Muscle layer of duodenum (tissue), 2 donors: Measurements from ENCODE around the gene MAPK9.
"Not testable (repeated sequence)": the region's sequence is repeated elsewhere in the genome, so short reads cannot be mapped to it uniquely, and the experiment has no call there.

Experiments used
- H3K27ac ChIP-seq: one replicate; pipeline ENCODE4 v1.7.0; 2013; ENCODE audit warnings: mild to moderate bottlenecking, low read length
- H3K27me3 ChIP-seq: one replicate; pipeline ENCODE4 v1.7.0; 2013; ENCODE audit warnings: low read depth, mild to moderate bottlenecking, control low read depth, low read length
- H3K36me3 ChIP-seq, 2 donors: one replicate each; pipeline ENCODE4 v1.7.0; 2013; ENCODE audit warnings: low read length in 2 of 2, control low read depth in 1 of 2, mild to moderate bottlenecking in 1 of 2; ENCODE audit not compliant: insufficient read depth in 2 of 2, control insufficient read depth in 1 of 2
- H3K4me1 ChIP-seq, 2 donors: one replicate each; pipeline ENCODE4 v1.7.0; 2013; ENCODE audit warnings: low read length in 2 of 2, mild to moderate bottlenecking in 2 of 2, control low read depth in 1 of 2, moderate library complexity in 1 of 2; ENCODE audit not compliant: insufficient read depth in 2 of 2, control insufficient read depth in 1 of 2
- H3K4me3 ChIP-seq, 2 donors: one replicate each; pipeline ENCODE4 v1.7.0; 2013; ENCODE audit warnings: low read length in 2 of 2, low read depth in 1 of 2, mild to moderate bottlenecking in 1 of 2
- H3K9me3 ChIP-seq, 2 donors: one replicate each; pipeline ENCODE4 v1.7.0; 2013; ENCODE audit warnings: low read length in 2 of 2, control low read depth in 1 of 2, mild to moderate bottlenecking in 1 of 2; ENCODE audit not compliant: control insufficient read depth in 1 of 2
- donor health status: healthy.

MAPK9 gene

DNA sequence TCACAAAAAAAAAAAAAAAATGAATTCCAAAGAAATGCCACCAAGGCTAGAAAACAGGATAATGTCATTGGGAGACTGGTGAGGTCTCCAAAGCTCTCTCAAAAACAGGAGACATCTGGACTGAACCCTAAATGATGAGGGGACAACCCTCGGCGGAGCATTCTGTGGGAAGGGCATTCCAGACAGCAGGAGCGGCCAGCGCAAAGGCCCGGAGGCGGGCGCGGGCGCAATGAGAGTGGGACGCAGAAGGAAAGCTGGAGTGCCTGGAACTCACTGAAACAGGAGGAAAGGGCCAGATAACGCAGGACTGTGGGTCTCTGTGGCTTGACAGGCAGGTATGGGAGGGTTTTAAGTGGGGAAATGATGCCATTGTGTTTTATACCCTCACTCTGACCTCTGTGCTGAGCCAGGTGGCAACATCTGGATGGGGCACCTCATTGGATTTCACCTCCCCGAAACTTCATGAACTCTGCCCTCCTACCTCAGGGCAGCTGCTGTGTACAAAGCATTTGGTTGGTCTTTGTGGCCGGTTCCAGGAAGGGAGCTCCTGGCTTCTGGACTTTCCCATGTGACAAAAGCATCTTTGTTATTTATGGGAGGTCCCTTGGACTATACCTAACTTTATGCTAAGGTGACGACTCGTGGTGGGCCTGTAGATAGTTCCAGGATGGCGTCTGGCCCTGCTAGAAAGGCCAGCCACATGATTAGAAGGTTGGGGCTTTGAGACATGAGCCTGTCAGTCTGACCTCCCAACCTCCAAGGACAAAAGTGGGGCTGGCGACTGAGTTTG lies 11.5 kb upstream of the MAPK9 start:
- H3K4me1 ChIP-seq, result no peaks in the 10 kb centered on the region
- peaks cover 0 to 3% of the 10 kb centered on the region in 2 donors for H3K36me3 ChIP-seq
- H3K9me3 ChIP-seq, result no peaks in the 10 kb centered on the region
- no peak overlapping the region for H3K4me3 ChIP-seq
- no peaks in the 10 kb centered on the region for H3K27me3 ChIP-seq
- no peak overlapping the region for H3K27ac ChIP-seq

DNA sequence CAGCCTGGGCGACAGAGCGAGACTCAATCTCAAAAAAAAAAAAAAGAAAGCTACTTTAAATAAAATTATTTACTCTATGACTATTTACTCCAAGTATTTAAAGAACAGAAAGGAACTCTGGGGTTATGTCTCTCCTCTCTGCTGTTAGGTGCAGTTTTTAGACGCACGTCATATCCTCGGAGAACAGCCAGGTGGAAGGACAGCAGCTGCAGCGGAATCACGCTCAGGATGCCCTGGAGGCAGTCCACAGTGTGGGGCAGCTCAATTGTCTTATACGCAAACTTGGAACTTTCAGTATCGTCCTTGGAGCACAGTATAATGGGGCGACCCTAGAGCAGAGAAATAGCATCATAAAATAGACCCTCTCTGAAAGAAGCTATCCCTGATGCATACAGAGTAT lies 10.4 kb upstream of the MAPK9 start:
- H3K36me3 ChIP-seq, result peaks cover 0 to under 1% of the 10 kb centered on the region in 2 donors
- no peaks in the 10 kb centered on the region for H3K4me1 ChIP-seq
- no peaks in the 10 kb centered on the region for H3K27me3 ChIP-seq
- no peak overlapping the region for H3K4me3 ChIP-seq
- no peaks in the 10 kb centered on the region for H3K9me3 ChIP-seq
- H3K27ac ChIP-seq, result no peak overlapping the region

DNA sequence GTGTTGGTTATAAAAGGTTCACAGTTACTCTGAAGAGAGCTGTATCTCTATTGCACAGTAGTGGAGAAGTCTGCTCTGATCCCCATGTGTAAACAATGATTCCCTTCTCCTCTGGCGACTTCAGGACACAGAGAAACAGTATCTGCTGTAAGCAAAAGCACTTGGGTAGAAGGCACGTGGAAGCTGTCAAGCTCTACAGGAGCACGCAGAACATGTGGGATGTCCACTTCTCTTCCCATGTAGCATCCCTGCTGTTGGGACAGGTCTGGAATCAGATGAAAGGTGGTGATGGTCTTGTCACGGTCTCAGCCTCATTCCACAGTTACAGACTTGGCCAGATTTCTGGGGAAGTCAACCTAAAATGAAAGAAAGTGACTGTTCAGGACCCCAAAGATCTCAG lies 9.4 kb upstream of the MAPK9 start:
- H3K4me3 ChIP-seq, result no peak overlapping the region
- no peak overlapping the region for H3K27ac ChIP-seq
- no peaks in the 10 kb centered on the region for H3K9me3 ChIP-seq
- H3K4me1 ChIP-seq, result no peaks in the 10 kb centered on the region
- H3K27me3 ChIP-seq, result no peaks in the 10 kb centered on the region
- H3K36me3 ChIP-seq, result no peaks in the 10 kb centered on the region

DNA sequence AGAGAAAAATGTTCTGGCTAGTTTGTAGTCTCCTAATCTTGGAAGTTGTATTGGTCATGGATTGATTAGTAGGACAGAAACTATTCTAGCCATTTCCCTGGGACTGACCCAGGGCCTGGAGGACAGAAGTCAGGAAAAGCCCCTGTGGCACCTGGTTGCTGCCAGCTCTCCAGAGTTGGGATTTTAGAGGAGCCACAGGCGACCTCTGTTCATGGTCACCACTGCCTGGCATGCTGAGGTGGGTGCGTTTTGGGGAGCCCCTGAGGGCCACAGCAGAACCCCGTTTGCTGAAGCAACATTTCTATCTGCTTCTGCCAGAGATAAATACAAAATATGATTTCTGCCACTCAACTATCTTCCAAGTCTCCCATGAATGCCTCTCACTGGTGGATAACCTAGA lies 7.6 kb upstream of the MAPK9 start:
- Histone ChIP-seq H3K4me1 (no peaks in the 10 kb centered on the region), H3K36me3 (no peaks in the 10 kb centered on the region), H3K27ac (no peak overlapping the region), H3K27me3 (no peaks in the 10 kb centered on the region), H3K4me3 (no peak overlapping the region), H3K9me3 (no peaks in the 10 kb centered on the region)

DNA sequence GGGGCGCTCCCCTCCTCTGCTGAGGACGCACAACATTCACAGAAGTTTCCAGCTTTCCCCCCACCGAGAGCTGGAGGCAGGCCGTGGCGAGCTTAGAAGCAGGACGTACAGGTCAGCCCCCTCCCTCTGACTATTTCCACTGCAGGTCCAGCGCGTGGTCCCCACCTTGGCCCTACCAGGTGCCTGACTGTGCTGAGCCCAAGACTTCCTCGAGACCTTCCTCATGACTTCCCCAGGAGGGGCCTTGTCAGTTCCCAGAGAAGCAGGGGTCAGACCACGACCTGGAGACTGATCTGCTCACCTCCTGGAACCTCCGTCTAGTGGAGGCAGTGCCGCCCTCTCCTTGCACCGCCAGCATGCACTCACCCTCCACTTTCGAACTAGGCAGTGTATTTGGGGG lies 7.1 kb upstream of the MAPK9 start:
- H3K27me3 ChIP-seq, H3K27ac ChIP-seq, H3K36me3 ChIP-seq, H3K9me3 ChIP-seq, H3K4me3 ChIP-seq, H3K4me1 ChIP-seq: not testable (repeated sequence)

DNA sequence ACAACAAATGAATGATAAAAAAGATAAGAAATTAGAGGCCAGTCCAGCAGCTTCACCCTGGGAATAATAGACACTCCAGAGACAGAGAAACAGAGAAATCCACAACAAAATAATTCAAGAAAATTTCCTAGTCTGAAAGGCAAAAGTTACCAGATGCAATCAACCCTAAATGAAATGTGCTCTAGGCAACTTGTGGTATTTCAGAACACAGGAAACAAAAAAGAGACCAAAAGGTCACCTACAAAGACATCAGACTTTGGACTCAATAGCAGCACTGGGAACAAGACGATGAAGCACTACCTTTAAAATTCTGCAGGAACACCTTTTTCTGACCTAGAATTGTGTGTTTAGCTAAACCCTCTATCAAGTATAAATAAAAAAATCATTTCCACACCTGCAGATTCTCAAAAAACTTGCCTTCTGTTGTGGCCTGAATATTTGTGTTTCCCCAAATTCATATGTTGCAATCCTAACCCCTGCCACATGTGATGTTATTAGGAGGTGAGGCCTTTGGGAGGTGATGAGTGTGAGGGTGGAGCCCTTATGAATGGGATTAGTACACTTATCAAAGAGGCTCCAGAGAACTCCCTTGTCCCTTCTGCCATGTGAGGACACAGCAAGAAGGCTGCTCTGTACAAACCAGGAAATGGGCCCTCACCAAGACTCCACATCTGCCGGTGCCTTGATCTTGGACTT lies 5.9 kb upstream of the MAPK9 start:
- no peaks in the 10 kb centered on the region for H3K36me3 ChIP-seq
- H3K4me1 ChIP-seq, result peaks cover 0 to 10% of the 10 kb centered on the region in 2 donors
- H3K27me3 ChIP-seq, result no peaks in the 10 kb centered on the region
- no peak overlapping the region for H3K4me3 ChIP-seq
- no peaks in the 10 kb centered on the region for H3K9me3 ChIP-seq
- no peak overlapping the region for H3K27ac ChIP-seq

DNA sequence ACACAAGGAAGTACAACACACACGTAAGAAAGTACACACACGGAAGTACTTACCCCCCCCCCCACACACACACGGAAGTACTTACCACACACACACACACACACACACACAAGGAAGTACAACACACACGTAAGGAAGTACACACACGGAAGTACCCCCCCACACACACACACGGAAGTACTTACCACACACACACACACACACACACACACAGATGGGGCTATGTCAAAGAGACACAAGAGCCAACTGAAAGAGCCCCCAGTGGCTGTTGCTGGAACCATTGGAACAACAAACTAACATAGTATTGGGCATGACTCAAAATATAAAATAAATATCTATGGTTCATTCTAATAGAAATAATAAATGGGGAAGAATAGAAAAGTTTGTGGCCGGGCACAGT lies 4.9 kb upstream of the MAPK9 start:
- Histone ChIP-seq H3K27me3 (no peaks in the 10 kb centered on the region), H3K4me1 (peaks cover 0 to 10% of the 10 kb centered on the region in 2 donors), H3K27ac (no peak overlapping the region), H3K4me3 (no peak overlapping the region), H3K9me3 (no peaks in the 10 kb centered on the region), H3K36me3 (no peaks in the 10 kb centered on the region)

DNA sequence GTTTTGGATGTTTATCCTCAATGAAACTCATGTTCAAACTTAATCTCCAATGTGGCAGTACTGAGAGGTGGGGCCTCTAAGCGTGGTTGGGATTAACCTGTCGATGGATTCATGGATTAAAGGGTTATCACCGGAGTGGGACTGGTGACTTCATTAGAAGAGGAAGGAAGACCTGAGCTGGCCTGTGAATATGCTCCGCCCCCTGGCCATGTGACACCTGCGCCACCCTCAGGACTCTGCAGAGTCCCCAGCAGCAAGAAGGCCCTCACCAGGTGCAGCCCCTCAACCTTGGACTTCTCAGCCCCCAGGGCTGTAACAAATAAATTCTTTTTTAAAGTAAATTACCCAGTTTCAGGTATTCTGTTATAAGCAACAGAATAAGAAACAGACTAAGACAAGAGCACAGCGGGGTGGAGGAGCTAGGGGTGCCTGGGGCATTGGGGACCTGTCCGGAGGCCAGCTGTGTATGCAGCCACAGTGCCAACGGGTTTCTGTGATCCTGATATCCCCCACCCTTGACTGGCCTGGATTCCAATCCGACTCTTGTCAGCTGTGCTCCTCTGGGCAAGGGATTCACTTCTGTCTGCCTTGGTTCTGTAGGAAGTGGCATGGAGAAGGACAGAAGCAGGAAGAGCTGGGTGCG lies 3.2 kb upstream of the MAPK9 start:
- Histone ChIP-seq H3K27ac (no peak overlapping the region), H3K9me3 (no peaks in the 10 kb centered on the region), H3K27me3 (no peaks in the 10 kb centered on the region), H3K36me3 (no peaks in the 10 kb centered on the region), H3K4me1 (peaks cover 6 to 20% of the 10 kb centered on the region in 2 donors), H3K4me3 (no peak overlapping the region)

DNA sequence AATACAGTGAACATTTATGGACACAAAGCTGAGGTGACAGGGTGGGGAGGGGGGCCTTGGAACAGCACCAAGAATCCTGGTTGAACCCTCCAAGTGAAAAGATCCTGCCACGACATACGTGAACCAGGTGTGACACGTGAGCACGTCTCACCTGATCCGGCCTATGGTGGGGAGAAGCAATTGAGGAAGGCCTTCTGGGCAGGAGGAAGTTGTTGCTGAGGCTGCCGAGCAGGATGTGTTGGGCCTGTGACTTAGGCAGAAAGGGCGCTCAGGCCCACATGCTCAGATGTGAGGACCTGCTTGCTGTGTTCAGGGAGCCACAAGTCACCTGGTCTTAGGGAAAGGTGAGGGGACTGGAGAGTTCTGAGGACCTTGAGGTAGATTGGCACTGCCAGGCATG lies 2.5 kb upstream of the MAPK9 start:
- Histone ChIP-seq H3K4me3 (no peak overlapping the region), H3K4me1 (peaks cover 6 to 20% of the 10 kb centered on the region in 2 donors), H3K36me3 (no peaks in the 10 kb centered on the region), H3K27me3 (no peaks in the 10 kb centered on the region), H3K9me3 (no peaks in the 10 kb centered on the region), H3K27ac (no peak overlapping the region)

DNA sequence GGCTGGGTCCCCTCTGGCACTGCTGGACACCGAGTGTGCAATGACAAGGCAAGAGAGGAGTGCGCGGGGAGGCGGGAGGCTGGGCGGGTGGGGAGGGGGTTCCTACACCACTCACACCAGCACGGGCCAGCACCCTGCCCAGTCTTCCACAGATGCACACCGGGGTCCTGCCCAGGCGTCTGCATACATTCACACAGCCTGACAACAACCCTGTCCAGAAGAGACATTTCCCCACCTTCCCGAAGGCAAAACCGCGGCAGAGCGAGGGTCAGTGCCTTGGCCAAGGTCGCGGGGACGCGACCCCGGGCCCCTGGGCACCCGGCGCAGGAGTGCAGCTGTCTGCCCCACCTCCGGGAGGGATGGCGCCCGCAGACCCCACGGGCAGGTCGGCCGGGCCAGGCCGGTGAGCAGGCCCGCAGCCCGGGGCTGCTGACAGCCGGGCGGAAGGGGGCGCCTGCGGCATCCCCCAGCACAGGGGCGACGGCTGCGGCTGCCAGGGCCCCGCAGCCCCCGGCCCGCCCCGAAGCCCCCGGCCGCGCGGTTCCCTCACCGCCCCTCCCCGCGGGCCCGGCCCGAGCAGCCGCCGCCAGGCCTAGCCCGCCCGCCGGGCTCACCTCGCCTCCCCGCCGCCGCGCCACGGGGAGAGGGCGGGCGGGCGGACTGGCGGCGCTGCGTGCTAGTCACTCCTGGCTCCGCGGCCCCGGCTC lies 496 bp downstream of the MAPK9 start:
- no peak overlapping the region for H3K27ac ChIP-seq
- H3K36me3 ChIP-seq, result peaks cover 0 to 6% of the 10 kb centered on the region in 2 donors
- H3K4me3 ChIP-seq, result peak overlapping the region; percentile 55 to 73
- no peaks in the 10 kb centered on the region for H3K9me3 ChIP-seq
- no peaks in the 10 kb centered on the region for H3K27me3 ChIP-seq
- peaks cover 6 to 20% of the 10 kb centered on the region in 2 donors for H3K4me1 ChIP-seq
